Mucosa of descending colon (tissue), 3 donors: ENCODE data around the gene LRRIQ1. TPM values are rescaled to one million over a fixed set of nuclear protein-coding genes. Genes with fewer than 3 reads are reported as not detected.

Experiments
- ATAC-seq: fragments of 200-7000 bp; cut with Tn5 transposase; one replicate; pipeline ENCODE4 v1.9.1; 2020; ENCODE audit warnings: mild to moderate bottlenecking, moderate library complexity
- DNase-seq, 3 donors: peaks; one replicate each; pipeline ENCODE4 v3.0.0-alpha.2; 2020
- H3K36me3 ChIP-seq: fragments of 200-600 bp; one replicate; pipeline ENCODE4 v1.8.0; 2021; ENCODE audit warnings: low read depth, mild to moderate bottlenecking
- H3K4me1 ChIP-seq: fragments of 200-600 bp; one replicate; pipeline ENCODE4 v1.8.0; 2021; ENCODE audit warnings: low read depth, mild to moderate bottlenecking
- H3K4me3 ChIP-seq: fragments of 200-600 bp; one replicate; pipeline ENCODE4 v1.8.0; 2021; ENCODE audit warnings: mild to moderate bottlenecking
- H3K9me3 ChIP-seq: fragments of 200-600 bp; one replicate; pipeline ENCODE4 v1.8.0; 2021; ENCODE audit warnings: mild to moderate bottlenecking
- CTCF ChIP-seq: fragments of 200-600 bp; IDR thresholded peaks from one replicate; pipeline ENCODE4 v1.8.0; 2022; ENCODE audit warnings: antibody characterized with exemption, mild to moderate bottlenecking
- intact Hi-C, 2 donors: fragments of 100-400 bp; cut with DNase I in 1 of 2; cut with micrococcal nuclease in 1 of 2; formaldehyde crosslinking; loops; one replicate each; pipeline versions ENCODE4 v1.11.0 to v1.11.1; 2022; cut with DNase I, micrococcal nuclease
- total RNA-seq, 3 donors: library from RNA; stranded (reverse); fragmentation: NEBNext Ultra II Directional in 2 of 3; extraction: Animal tissue kit (Norgen Biotek cat#: 25700) in 2 of 3; gene quantifications; one replicate each; pipeline versions ENCODE4 v1.2.1 to v1.2.4, GENCODE V29; 2021 to 2023
- donor health status: DM: no; HTN: no; CAD: no; lungs with moderate emphysema.
- donor health status: DM: no; HTN: no; CAD: no.
- donor health status: DM: no; HTN: yes; CAD: no.

The LRRIQ1 gene
- total RNA-seq, 3 donors from 2014 or later, result 0.35 TPM; not detected in 2

- DNase-seq, result no peak
- Histone ChIP-seq H3K36me3 (no peaks in the 10 kb centered on the region), H3K9me3 (no peaks in the 10 kb centered on the region), H3K4me1 (no peaks in the 10 kb centered on the region), H3K4me3 (no peak overlapping the region)
- TF ChIP-seq CTCF, result no peak
- intact Hi-C loops, result loop anchor here in 1 of 2 donors (1.0 kb wide), 1 partner anchor 155 kb away; no protein-coding TSS in a partner anchor
- ATAC-seq, result no peak
Observed at GRCh38 chr12:85029456-85029855, 6.7 kb upstream of the LRRIQ1 start.

GRCh38 chr12:85036733-85037132 lies 582 bp downstream of the LRRIQ1 start:
- TF ChIP-seq CTCF, result no peak
- H3K36me3 ChIP-seq, result no peaks in the 10 kb centered on the region
- DNase-seq (no peak), ATAC-seq (no peak)
- no peaks in the 10 kb centered on the region for H3K9me3 ChIP-seq
- no peak overlapping the region for H3K4me3 ChIP-seq
- H3K4me1 ChIP-seq, result no peaks in the 10 kb centered on the region
- intact Hi-C loops, result loop anchor here in 1 of 2 donors (10.0 kb wide), 1 partner anchor 162 kb away; no protein-coding TSS in a partner anchor

GRCh38 chr12:85041395-85041794 lies 5.2 kb downstream of the LRRIQ1 start:
- intact Hi-C loops, result no loop called here
- no peaks in the 10 kb centered on the region for H3K9me3 ChIP-seq
- H3K4me1 ChIP-seq, result no peaks in the 10 kb centered on the region
- ATAC-seq, result no peak
- H3K36me3 ChIP-seq, result no peaks in the 10 kb centered on the region
- no peak overlapping the region for H3K4me3 ChIP-seq
- DNase-seq, result no peak
- TF ChIP-seq CTCF, result no peak

- no peak overlapping the region for H3K4me3 ChIP-seq
- intact Hi-C loops, result no loop called here
- no peak for TF ChIP-seq CTCF
- H3K9me3 ChIP-seq, result no peaks in the 10 kb centered on the region
- H3K4me1 ChIP-seq, result no peaks in the 10 kb centered on the region
- ATAC-seq (no peak), DNase-seq (no peak)
- H3K36me3 ChIP-seq, result no peaks in the 10 kb centered on the region
Observed at GRCh38 chr12:85043829-85044228, 7.7 kb downstream of the LRRIQ1 start.

GRCh38 chr12:85057370-85057963 lies 21.3 kb downstream of the LRRIQ1 start:
- ATAC-seq, result peak; percentile 61
- peak in 1 of 3 donors; percentile 73 for DNase-seq
- Histone ChIP-seq H3K4me1 (no peaks in the 10 kb centered on the region), H3K9me3 (no peaks in the 10 kb centered on the region), H3K36me3 (no peaks in the 10 kb centered on the region), H3K4me3 (no peak overlapping the region)
- intact Hi-C loops, result no loop called here
- TF ChIP-seq CTCF, result peak; percentile 52

GRCh38 chr12:85058339-85058738 lies 22.2 kb downstream of the LRRIQ1 start:
- DNase-seq (no peak), ATAC-seq (no peak)
- no peaks in the 10 kb centered on the region for H3K4me1 ChIP-seq
- no peak overlapping the region for H3K4me3 ChIP-seq
- no peaks in the 10 kb centered on the region for H3K9me3 ChIP-seq
- no peak for TF ChIP-seq CTCF
- intact Hi-C loops, result no loop called here
- no peaks in the 10 kb centered on the region for H3K36me3 ChIP-seq
